Hematopoietic multipotent progenitor cell treated with erythropoietin and hydrocortisone succinate and interleukin-3 and kit ligand, for 15 days (in vitro differentiated cells): ENCODE measurements around the gene LMOD2.

Experiments
- DNase-seq: peaks from one replicate; pipeline ENCODE4 v3.0.0-alpha.2; 2015; ENCODE audit warnings: low spot score

LMOD2 gene

GRCh38 chr7:123640583-123640982 is 15.1 kb upstream of the LMOD2 start:
- DNase-seq: no peak

GRCh38 chr7:123641901-123642300 is 13.8 kb upstream of the LMOD2 start:
- no peak for DNase-seq

DNA sequence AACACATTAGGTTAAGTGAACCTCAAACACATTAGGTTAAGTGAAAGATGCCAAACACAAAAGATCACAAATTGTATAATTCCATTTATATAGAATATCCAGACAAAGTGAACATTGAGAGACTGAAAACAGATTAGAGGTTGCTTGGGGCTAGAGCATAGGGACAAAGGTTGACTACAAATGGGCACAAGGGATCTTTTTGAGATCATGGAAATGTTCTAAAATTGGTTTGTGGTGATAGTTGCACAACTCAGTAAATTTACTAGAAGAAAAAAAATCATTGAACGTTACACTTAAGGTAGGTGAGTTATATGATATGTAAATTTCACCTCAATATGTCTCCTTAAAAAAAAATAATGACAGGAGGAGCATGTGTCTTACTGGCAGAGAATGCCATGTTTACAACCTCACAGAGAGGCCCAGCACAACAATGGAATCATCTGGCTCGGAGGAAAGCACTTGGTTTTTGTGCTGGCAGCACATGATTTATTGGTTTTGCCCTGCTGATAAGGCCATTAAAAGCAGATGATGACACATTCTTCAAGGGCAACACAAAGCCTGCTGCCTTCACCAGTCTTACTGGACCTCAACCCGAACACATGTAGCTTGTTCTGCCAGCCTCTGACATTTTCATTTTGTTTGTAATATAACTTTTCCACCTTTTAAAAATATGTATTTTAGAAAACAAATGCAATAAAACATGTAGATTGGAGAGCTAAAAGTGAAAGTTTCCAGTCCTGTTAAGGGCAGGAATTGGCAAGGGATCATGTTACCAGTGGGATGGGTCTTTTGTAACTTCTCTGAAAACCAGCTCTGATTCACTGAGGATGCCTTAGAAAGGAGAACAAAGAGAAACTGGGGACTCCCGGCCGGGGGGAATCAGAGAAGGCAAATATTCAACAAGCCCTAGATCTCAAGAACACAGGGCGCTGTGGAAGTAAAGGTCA is 11.9 kb upstream of the LMOD2 start:
- DNase-seq: no peak

GRCh38 chr7:123645516-123645915 is 10.2 kb upstream of the LMOD2 start:
- no peak for DNase-seq

GRCh38 chr7:123647106-123647730 is 8.4 kb upstream of the LMOD2 start:
- no peak for DNase-seq

DNA sequence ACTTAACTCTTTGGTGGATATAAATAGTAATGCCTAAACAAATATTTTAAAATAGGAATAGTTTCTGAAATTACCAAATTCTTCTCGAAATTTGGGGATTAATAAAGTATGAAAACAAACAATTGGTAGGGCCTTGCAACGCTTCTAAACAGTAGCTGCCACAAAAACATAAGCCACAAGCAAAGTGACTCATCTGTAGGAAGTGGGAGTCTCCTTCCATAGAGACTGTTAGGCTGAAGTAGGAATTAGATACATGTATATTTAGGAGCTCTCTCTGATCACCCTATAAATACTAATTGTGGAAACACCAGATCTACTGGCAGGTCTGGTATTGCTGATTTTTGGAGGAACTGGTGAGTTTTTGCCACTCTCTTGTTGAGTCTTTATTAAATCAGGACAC is 5.7 kb upstream of the LMOD2 start:
- no peak for DNase-seq

DNA sequence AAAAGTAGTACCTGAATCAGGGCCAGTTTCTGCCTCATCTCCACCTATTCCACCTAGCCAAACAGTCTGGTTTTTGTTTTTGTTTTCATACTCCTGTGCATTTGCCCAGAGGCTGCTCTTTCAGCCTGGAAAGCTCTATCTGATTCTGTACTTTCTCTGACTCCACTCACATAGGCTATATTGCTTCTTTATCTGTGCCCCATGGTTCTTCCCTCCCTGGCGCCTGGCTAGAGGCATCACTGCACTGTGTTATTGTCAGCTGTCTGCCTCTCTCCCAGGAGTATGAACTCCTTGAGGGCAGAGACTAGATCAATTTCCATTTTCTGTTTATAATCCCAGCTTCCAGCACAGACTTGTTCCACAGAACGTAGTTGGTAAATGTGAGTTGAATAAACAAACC is 5.1 kb upstream of the LMOD2 start:
- DNase-seq: no peak

DNA sequence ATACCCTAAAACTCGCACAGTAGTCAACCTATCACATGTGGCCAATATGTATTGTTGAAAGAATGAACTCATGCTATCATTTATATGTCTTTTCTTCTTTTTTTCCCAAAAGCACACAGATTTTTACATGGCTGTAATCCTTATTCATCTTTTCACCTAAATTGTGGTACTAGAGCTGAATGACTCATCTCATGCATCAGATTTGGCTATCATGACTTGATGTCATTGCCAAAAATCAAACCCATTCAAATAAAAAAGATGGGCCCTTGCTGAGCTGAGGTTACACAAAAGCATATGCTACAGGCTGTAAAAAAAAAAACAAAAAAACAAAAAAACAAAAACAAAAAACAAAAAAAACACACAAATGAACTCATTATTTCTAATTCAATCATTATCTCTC is 3.3 kb upstream of the LMOD2 start:
- no peak for DNase-seq

DNA sequence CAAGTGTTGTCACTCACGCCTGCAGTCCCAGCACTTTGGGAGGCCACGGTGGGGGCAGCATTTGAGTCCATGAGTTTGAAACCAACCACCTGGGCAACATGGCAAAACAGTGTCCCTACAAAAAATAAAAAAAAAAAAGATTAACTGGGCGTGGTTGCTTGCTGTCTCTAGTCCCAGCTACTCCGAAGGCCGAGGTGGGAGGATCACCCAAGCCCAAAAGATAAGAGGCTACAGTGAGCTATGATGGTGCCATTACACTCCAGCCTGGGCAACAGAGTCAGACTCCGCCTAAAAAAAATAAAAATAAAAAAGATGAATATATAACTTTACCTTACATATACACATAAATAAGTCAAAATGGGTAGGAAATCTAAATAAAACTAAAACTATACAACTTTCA is 2.5 kb upstream of the LMOD2 start:
- no peak for DNase-seq

GRCh38 chr7:123656544-123657303 is 1.1 kb downstream of the LMOD2 start:
- DNase-seq: no peak

GRCh38 chr7:123657304-123657685 is 1.6 kb downstream of the LMOD2 start:
- no peak for DNase-seq

- no peak for DNase-seq
Observed at GRCh38 chr7:123658023-123658422, 2.4 kb downstream of the LMOD2 start.

- no peak for DNase-seq
Observed at GRCh38 chr7:123660514-123661354, 5.1 kb downstream of the LMOD2 start.

- no peak for DNase-seq
Observed at GRCh38 chr7:123661765-123662164, 6.1 kb downstream of the LMOD2 start.

DNA sequence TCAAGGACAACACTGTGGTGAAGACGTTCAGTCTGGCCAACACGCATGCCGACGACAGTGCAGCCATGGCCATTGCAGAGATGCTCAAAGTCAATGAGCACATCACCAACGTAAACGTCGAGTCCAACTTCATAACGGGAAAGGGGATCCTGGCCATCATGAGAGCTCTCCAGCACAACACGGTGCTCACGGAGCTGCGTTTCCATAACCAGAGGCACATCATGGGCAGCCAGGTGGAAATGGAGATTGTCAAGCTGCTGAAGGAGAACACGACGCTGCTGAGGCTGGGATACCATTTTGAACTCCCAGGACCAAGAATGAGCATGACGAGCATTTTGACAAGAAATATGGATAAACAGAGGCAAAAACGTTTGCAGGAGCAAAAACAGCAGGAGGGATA is 6.6 kb downstream of the LMOD2 start:
- no peak for DNase-seq

DNA sequence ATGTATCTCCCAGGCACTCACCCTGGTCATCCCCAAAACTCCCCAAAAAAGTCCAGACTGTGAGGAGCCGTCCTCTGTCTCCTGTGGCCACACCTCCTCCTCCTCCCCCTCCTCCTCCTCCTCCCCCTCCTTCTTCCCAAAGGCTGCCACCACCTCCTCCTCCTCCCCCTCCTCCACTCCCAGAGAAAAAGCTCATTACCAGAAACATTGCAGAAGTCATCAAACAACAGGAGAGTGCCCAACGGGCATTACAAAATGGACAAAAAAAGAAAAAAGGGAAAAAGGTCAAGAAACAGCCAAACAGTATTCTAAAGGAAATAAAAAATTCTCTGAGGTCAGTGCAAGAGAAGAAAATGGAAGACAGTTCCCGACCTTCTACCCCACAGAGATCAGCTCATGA is 7.1 kb downstream of the LMOD2 start:
- DNase-seq: no peak

GRCh38 chr7:123663200-123663599 is 7.5 kb downstream of the LMOD2 start:
- DNase-seq: no peak

- no peak for DNase-seq
Observed at GRCh38 chr7:123665157-123665556, 9.5 kb downstream of the LMOD2 start.

DNA sequence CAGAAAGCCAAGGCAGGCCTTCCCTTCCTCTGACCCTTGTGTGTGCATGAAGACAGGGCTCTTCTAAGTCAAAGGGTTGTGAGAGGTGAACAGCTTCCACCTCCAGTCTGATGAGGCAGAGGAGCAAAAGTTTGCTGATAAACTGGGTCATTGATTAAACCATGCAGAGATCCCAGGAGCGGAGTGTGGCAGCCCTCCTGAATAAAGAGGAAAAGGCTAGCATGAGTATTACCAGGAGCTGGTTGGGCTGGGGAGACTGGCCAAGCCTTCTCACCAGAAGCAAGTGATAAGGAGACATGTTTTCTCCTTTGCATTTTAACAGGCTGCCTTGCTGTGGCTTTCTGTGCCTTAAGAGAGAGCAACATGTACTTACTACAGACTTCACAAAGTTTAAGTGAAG is 10.2 kb downstream of the LMOD2 start:
- DNase-seq: no peak

GRCh38 chr7:123666492-123666891 is 10.8 kb downstream of the LMOD2 start:
- no peak for DNase-seq

DNA sequence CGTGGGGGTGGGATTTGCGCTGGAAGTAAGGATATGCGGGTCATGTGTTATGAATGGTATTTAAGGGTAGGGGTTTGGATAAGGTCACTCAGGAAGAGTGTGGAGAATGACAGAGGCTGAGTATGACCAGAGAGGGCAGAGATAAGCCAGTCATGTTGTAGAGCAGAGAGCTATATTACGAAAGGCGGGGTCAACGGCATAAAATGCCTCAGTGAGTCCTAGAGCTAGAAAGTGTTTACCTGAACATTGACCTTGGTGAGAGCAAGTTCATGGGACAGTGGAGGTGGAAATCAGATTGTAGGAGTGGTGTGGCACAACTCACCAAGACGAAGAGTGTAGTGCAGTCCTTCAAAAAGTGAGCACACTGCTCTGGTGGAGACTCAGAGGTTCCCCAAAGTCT is 13.8 kb downstream of the LMOD2 start:
- DNase-seq: no peak

- DNase-seq: no peak
Observed at GRCh38 chr7:123673137-123673732, 17.6 kb downstream of the LMOD2 start.
